Left renal cortex interstitium (tissue), 4 donors: Measurements from ENCODE around the gene PLXNB1. TPM values are rescaled to one million over a fixed set of nuclear protein-coding genes. Genes with fewer than 3 reads are reported as not detected.

Source experiments
- DNase-seq, 4 donors: peaks; one replicate each; pipeline ENCODE4 v3.0.0-alpha.2; 2013; ENCODE audit warnings: low read depth in 4 of 4, low spot score in 2 of 4, missing footprints in 1 of 4
- polyA plus RNA-seq, 4 donors: library from polyadenylated mRNA; unstranded; fragments of 120-200 nt; gene quantifications; one replicate each; pipeline ENCODE4 v1.2.1, GENCODE V29; 2013; ENCODE audit not compliant: insufficient read length in 4 of 4

PLXNB1 gene
- polyA plus RNA-seq, 4 donors: 137 to 247 (median 190) TPM

GRCh38 chr3:48435774-48436476, 6.0 kb upstream of the PLXNB1 start:
- no peak for DNase-seq

DNA sequence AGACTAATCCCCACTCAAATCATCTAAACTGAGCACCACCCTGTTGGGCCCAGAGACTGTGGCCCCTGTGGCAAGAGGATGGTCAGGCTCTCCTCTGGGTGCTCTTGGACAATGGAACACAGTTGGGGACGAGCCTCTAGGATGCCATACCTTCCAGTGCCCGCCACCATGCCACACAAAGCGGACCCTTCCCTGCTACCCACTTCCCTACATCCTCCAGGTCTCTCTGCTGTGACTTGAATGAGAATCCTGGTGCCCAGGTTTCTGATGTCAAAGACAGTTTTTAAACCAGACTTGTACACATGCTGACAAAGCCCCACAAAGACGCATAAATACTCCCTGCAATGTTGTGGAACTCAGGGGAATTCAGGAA, 5.3 kb upstream of the PLXNB1 start:
- no peak for DNase-seq

- DNase-seq: no peak
Observed at GRCh38 chr3:48434591-48435222, 4.8 kb upstream of the PLXNB1 start.

GRCh38 chr3:48433472-48434118, 3.7 kb upstream of the PLXNB1 start:
- DNase-seq: no peak

DNA sequence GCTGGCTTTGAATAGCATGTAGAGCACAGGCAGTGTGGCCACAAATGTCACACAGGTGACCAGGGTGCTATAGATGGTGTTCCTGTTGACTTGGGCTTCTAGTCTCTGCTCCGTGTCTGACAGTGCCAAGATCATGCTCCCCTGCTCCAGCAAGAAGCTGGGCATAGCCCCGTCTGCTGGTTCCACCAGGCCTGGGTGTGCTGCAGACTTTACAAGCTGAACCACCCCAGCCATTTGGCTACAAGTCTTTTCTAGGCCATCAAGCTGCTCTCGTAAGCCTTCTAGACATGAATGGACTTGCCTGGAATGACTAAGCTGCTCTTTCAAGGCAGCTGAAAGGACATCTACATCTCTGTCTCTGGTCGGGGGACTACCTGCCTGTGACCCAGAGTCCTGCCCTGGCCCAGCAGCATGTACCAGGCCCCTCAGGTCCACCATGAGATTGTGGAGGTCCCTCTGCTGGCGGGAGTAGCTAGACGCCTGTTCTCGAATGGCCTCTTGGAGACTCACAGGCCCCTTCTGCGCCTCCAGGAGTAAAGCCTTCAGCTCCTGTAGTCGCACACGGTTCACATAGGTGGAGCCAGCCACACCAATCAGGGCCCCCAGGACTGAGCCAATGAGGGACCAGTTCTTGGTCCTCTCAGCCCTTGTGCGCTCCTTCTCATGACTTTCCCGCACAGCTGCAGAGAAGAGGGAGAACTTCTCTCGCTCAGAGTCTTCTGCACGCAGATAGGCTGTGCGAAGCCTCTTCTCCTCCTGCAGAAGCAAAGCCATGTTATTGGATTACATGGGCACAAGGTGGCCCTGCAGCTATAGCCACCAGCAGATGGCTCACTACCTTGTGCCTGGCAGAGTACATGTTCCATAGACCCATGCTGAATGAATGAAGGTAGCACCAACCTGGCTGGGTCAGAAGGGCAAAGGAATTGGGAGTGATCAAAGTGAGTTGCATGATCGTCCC, 2.8 kb upstream of the PLXNB1 start:
- no peak for DNase-seq

- DNase-seq: no peak
Observed at GRCh38 chr3:48431224-48432029, 1.5 kb upstream of the PLXNB1 start.

DNA sequence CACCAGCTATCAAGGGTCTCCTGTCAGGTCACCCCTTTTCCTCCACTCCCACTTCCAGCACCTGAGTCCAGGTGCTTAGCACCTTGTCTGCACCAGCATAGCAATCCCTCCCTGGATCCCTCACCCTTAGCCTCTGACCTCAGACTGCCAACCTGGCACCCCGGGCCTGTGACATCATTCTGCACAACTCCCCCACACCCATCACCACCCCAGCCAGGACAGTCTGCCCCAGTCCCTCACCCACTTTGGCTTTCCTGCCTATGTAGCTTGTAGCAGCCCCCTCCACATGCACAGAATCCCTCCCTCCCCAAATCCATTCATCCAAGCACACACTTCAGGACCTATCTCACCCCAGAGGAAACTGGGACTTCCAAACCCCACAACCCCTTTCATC, 819 bp upstream of the PLXNB1 start:
- no peak for DNase-seq

DNA sequence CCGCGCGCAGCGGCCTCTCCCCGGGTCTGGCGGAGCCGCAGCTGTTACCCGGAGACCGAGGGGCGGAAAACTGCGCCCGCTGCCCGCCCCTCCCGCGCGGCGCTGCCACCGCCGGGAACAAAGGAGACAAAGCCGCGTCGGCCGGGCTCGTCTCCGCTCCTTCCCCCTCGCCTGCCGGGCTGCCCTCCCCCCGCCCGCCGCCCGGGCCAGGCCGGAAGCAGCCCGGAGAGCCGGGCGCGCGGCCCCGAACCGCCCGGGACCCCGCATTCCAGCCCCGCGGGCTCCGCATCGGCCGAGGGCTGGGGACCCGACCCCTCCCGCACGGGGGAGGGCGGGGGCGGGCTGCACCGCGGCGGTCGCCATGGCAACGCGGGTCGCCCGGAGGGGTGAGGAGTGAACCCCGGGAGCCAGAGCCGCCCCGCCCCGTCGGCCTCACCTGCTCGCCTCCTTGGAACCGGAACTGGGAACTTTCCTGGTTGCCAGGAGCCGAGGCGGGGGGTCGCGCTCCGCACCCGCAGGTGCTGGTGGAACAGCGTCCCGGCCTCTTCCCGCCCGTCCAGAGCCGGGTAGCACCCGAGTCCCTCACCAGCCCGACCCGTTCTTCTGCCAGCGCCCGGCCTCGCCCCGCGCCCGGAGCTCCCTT, 448 bp downstream of the PLXNB1 start:
- no peak for DNase-seq

- DNase-seq: no peak
Observed at GRCh38 chr3:48428572-48429316, 1.1 kb downstream of the PLXNB1 start.

DNA sequence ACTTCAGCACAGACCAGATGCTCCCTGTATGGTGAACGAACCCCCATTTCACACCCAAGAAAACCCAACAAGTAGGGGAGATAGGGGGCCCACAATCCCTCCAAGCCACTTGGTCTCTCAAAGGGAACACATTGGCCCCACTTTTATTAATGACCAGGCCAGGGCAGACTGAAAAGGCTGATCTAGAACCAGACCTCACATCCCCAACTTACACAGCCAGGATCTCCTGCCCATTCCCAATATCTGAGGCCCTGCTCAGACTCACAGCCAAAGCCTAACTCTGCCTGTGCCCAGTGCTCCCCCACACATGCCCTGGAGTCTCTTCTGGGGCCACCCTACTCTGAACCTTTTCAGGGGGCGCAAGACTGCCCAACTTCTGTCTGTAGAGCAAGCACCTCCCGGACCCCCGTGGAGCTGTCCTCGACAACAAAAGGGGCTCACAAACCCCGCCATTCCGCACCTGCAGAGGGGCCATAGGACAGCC, 1.8 kb downstream of the PLXNB1 start:
- DNase-seq: no peak

DNA sequence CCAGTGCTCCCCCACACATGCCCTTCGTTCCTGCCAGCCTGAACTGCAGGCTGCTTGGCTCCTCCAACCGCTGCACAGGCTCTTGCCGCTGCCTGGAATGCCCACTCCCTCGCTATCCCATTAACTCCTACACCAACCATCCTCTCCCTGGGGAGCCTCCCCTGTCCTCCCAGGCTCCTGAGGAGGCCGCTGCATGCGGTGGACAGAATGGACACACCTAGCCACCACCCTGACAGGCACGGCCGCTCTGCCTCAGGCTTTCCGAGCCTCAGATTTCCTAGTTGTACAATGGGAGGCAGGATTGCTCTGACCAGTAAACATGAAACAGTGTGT, 2.3 kb downstream of the PLXNB1 start:
- no peak for DNase-seq

GRCh38 chr3:48426944-48427629, 2.8 kb downstream of the PLXNB1 start:
- DNase-seq: no peak

DNA sequence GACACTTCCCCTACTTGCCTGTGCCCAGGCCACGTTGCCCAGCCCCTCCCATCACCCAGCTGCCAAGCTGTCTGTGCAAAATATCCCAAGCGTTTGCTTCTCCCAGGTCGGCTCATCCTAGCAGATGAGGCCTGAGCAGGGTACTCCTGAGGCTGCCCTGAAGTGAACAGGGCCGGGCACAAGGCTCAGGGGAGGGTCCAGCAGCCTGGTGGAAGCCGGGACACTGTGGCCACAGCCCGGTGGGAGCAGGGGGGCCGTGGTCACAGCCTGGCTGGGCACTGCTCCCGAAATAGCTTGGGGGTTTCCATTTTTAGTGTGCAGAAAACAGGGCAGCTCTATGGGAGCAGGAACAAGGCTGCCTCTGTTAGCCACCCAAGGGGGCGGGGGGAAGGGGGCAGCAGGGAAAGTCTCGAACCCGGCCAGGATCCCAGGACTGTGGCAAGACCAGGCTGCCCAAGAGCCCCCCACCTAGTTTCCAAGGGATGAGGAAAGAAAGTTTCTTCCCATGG, 3.4 kb downstream of the PLXNB1 start:
- DNase-seq: no peak

GRCh38 chr3:48425281-48425812, 4.5 kb downstream of the PLXNB1 start:
- DNase-seq: no peak

DNA sequence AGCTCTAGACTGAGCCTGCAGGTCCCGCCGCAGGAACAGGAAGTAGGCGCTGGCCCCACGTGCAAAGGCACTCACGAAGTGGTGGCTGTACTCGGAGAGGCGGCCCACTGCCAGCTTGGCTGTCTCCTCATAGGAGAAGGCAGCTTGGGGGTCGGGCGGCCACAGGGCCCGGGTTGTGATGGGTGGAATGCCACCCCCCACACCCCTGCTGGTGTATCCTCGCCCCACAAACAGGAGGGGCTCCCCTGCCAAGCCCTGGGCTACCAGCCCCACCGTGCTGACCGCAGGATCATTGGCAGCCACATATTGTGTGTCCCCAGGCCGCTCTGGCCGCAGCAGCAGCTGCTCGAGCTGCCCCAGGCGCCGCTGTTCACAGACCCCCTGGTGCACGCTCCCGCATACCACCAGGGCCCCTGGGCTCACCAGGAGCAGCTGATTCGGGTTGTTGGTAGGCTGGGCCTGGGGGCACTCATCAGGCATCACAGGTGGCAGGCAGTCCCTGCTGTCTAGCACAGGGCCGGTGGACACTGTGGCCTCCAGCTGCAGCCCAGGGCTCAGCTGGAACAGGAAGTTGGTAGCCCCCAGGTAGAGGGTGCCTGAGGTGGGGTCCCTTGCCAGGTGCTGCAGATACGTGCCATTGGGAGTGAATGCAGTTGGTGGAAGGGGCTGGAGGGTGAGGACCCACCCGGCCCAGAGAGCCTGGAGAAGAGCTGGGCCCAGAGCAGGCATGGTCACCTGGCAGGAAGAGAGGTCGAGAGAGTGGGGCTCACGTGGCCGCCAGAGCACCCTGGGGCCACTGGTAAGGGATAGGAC, 5.8 kb downstream of the PLXNB1 start:
- DNase-seq: no peak

DNA sequence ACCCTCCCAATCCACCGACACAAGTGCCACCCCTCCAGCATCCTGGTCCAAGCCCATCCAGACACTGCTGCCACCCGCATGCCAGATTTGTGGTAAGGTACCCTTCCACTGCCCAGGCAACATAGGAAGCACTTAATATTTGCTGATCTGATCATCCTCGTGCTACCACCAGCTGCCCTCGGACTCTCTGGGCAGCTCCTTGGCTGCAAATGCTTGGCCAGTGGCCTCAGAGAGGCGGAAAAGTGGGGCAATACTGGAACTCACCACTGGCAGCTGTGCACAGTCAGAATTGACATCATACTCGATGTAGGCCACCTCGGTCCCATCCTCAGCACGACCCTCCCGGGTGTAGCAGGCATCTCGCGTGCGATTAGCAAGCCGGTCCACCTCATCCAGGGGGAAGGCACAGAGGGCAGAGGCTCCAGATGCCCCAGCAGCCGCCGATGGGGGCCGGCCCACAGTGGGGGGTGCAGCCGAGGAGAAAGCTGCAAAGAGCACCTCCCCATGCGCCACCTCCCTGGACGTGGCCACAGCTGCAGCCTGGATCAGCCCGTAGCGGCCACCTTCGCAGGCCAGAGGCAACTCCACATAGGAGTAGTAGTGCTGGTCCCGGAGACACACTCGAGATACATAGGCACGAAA, 6.5 kb downstream of the PLXNB1 start:
- DNase-seq: no peak

- DNase-seq: no peak
Observed at GRCh38 chr3:48422681-48423080, 7.2 kb downstream of the PLXNB1 start.
